ENCODE data around the gene AMHR2.
"Not testable (repeated sequence)": the region's sequence is repeated elsewhere in the genome, so short reads cannot be mapped to it uniquely, and the experiment has no call there.

AMHR2 gene

GRCh38 chr12:53415752-53416389 lies 7.8 kb upstream of the AMHR2 start:
- not testable (repeated sequence) for DNase-seq

GRCh38 chr12:53417291-53417816 lies 6.3 kb upstream of the AMHR2 start:
- DNase-seq: not testable (repeated sequence)

GRCh38 chr12:53418221-53418620 lies 5.4 kb upstream of the AMHR2 start:
- no peak for DNase-seq

GRCh38 chr12:53419756-53420155 lies 3.9 kb upstream of the AMHR2 start:
- DNase-seq: no peak

GRCh38 chr12:53422247-53422646 lies 1.4 kb upstream of the AMHR2 start:
- DNase-seq: not testable (repeated sequence)

GRCh38 chr12:53424626-53425514 lies 1.2 kb downstream of the AMHR2 start:
- no peak for DNase-seq

- no peak for DNase-seq
Measured at GRCh38 chr12:53425515-53426150, 2.0 kb downstream of the AMHR2 start.

GRCh38 chr12:53427905-53428594 lies 4.4 kb downstream of the AMHR2 start:
- DNase-seq: peak; percentile 32

- no peak for DNase-seq
Measured at GRCh38 chr12:53428741-53429140, 5.1 kb downstream of the AMHR2 start.

GRCh38 chr12:53430116-53430515 lies 6.5 kb downstream of the AMHR2 start:
- no peak for DNase-seq

- no peak for DNase-seq
Measured at GRCh38 chr12:53431187-53431586, 7.5 kb downstream of the AMHR2 start.

- not testable (repeated sequence) for DNase-seq
Measured at GRCh38 chr12:53435326-53435725, 11.7 kb downstream of the AMHR2 start.

- DNase-seq: not testable (repeated sequence)
Measured at GRCh38 chr12:53439582-53439981, 15.9 kb downstream of the AMHR2 start.

GRCh38 chr12:53441040-53441833 lies 17.6 kb downstream of the AMHR2 start, which contains the start of gene PRR13:
Gene PRR13 (plus strand): TSS chr12:53441734. CDS start chr12:53442715, 981 bp downstream.
- DNase-seq: peak; percentile 93

- DNase-seq: no peak
Measured at GRCh38 chr12:53443955-53444354, 20.3 kb downstream of the AMHR2 start.

GRCh38 chr12:53444593-53445325 lies 21.1 kb downstream of the AMHR2 start:
- DNase-seq: not testable (repeated sequence)

GRCh38 chr12:53450936-53451335 lies 27.3 kb downstream of the AMHR2 start:
- DNase-seq: no peak

- DNase-seq: peak; percentile 91
Measured at GRCh38 chr12:53451661-53452158, 28.1 kb downstream of the AMHR2 start, which contains the start of gene PCBP2. Gene PCBP2 (plus strand): TSS chr12:53452102. CDS start chr12:53454801, 2,699 bp downstream.

GRCh38 chr12:53452159-53453077 lies 28.8 kb downstream of the AMHR2 start:
- peak; percentile 55 for DNase-seq
